HCT116 (cell line): ENCODE results near the gene TMED7. TPM values are rescaled to one million over a fixed set of nuclear protein-coding genes. Genes with fewer than 3 reads are reported as not detected.

Experiments
- ATAC-seq: fragments of 200-7000 bp; cut with Tn5 transposase; 2 replicates; pipeline ENCODE4 v1.9.1; 2020; ENCODE audit warnings: mild to moderate bottlenecking, moderate library complexity
- BruUV-seq: library from RNA; stranded (reverse); fragments of 400-500 nt; replicated peaks from 2 replicates; lab custom pipeline; 2021; lab: Mats Ljungman, UMichigan
- CTCF ChIA-PET: fragments of 300-600 bp; sonication (Branson Sonifier 250); formaldehyde crosslinking; loops from one replicate; lab custom pipeline; 2021; ENCODE audit warnings: antibody characterized with exemption; lab: Charles Lee
- POLR2A ChIA-PET: fragments of 300-600, 350-600 bp; sonication (Branson Sonifier 250); formaldehyde crosslinking; loops from one replicate; lab custom pipeline; 2021; ENCODE audit warnings: antibody characterized with exemption; lab: Charles Lee
- RAD21 ChIA-PET, 2 experiments: fragments of 300-600 bp; sonication (Branson Sonifier 250); formaldehyde crosslinking; loops; one replicate each; lab custom pipeline; 2023; ENCODE audit warnings: low total read pairs in 2 of 2; ENCODE audit not compliant: uncharacterized antibody in 2 of 2, unreplicated experiment in 2 of 2, low non-redundant PET in 1 of 2; lab: Charles Lee
- DNase-seq: peaks from one replicate; pipeline ENCODE4 v3.0.0-alpha.2; 2010; ENCODE audit warnings: low read depth, low spot score
- H2AFZ ChIP-seq: fragments of 200-600 bp; shearing (Covaris generic), sonication (generic); 2 replicates; pipeline ENCODE4 v1.6.1; 2017; ENCODE audit warnings: low read depth, mixed run types, mixed read lengths, antibody characterized with exemption, low read length; ENCODE audit not compliant: poor library complexity, severe bottlenecking
- H3K27ac ChIP-seq: 2 replicates; pipeline ENCODE4 v1.5.1; 2012; ENCODE audit warnings: low read depth, low read length
- H3K27me3 ChIP-seq: fragments of 200-600 bp; sonication (generic); 2 replicates; pipeline ENCODE4 v1.6.1; 2016; ENCODE audit warnings: mixed run types, low read length, mixed read lengths; ENCODE audit not compliant: insufficient read depth
- H3K36me3 ChIP-seq, 2 experiments: fragments of 200-500 bp in 1 of 2; fragments of 200-600 bp in 1 of 2; sonication (Bioruptor generic) in 1 of 2; sonication (generic) in 1 of 2; 2 replicates each; pipeline versions ENCODE4 v1.5.1 to v1.6.1; 2014 to 2016; ENCODE audit warnings: low read length in 2 of 2, inconsistent platforms in 1 of 2, mixed read lengths in 1 of 2, mixed run types in 1 of 2; ENCODE audit not compliant: insufficient read depth in 2 of 2, control insufficient read depth in 1 of 2
- H3K4me1 ChIP-seq, 2 experiments: fragments of 200-600 bp in 1 of 2; sonication (generic) in 1 of 2; 2 replicates each; pipeline versions ENCODE4 v1.5.1 to v1.6.1; 2012 to 2017; ENCODE audit warnings: low read length in 2 of 2, inconsistent platforms in 1 of 2, mild to moderate bottlenecking in 1 of 2, mixed read lengths in 1 of 2, mixed run types in 1 of 2, moderate library complexity in 1 of 2; ENCODE audit not compliant: insufficient read depth in 2 of 2, control insufficient read depth in 1 of 2
- H3K4me2 ChIP-seq: fragments of 200-600 bp; sonication (generic); 2 replicates; pipeline ENCODE4 v1.6.1; 2017; ENCODE audit warnings: mixed run types, low read length, mixed read lengths
- H3K4me3 ChIP-seq, 2 experiments: fragments of 200-600 bp in 1 of 2; sonication (generic) in 1 of 2; replicated peaks in 1 of 2; 2 replicates each; pipeline ENCODE4 v1.5.1; 2011 to 2016; ENCODE audit warnings: low read length in 2 of 2, control low read depth in 1 of 2, low read depth in 1 of 2, mild to moderate bottlenecking in 1 of 2, mixed read lengths in 1 of 2, mixed run types in 1 of 2
- H3K79me2 ChIP-seq: fragments of 200-600 bp; sonication (generic); 2 replicates; pipeline ENCODE4 v1.6.1; 2017; ENCODE audit warnings: mild to moderate bottlenecking, mixed run types, low read length, moderate library complexity, mixed read lengths; ENCODE audit not compliant: insufficient read depth
- H3K9ac ChIP-seq: fragments of 200-600 bp; sonication (generic); 2 replicates; pipeline ENCODE4 v1.6.1; 2016; ENCODE audit warnings: low read length, mixed read lengths
- H3K9me2 ChIP-seq: fragments of 200-600 bp; sonication (generic), shearing (Covaris generic); 2 replicates; pipeline ENCODE4 v1.6.1; 2017; ENCODE audit warnings: mixed run types, mild to moderate bottlenecking, moderate library complexity; ENCODE audit not compliant: insufficient read depth
- H3K9me3 ChIP-seq, 2 experiments: fragments of 200-500 bp in 1 of 2; fragments of 200-600 bp in 1 of 2; sonication (Bioruptor generic) in 1 of 2; sonication (generic) in 1 of 2; 2 replicates each; pipeline ENCODE4 v1.6.1; 2014 to 2017; ENCODE audit warnings: low read length in 2 of 2, mixed read lengths in 2 of 2, inconsistent platforms in 1 of 2, low read depth in 1 of 2, mild to moderate bottlenecking in 1 of 2, mixed run types in 1 of 2, moderate library complexity in 1 of 2; ENCODE audit not compliant: control insufficient read depth in 1 of 2, insufficient read depth in 1 of 2
- H4K20me1 ChIP-seq: fragments of 200-600 bp; sonication (generic), shearing (Covaris generic); 2 replicates; pipeline ENCODE4 v1.6.1; 2017; ENCODE audit warnings: mixed run types, mild to moderate bottlenecking, moderate library complexity; ENCODE audit not compliant: insufficient read depth
- ATF3 ChIP-seq: IDR thresholded peaks from 2 replicates; pipeline ENCODE4 v1.6.1; 2012
- CBX3 ChIP-seq: IDR thresholded peaks from 2 replicates; pipeline ENCODE4 v1.6.1; 2012; ENCODE audit warnings: low read depth
- CEBPB ChIP-seq: IDR thresholded peaks from 2 replicates; pipeline ENCODE4 v1.6.1; 2012; ENCODE audit warnings: low read depth
- EZH2 ChIP-seq: fragments of 200-600 bp; sonication (generic); IDR thresholded peaks from 2 replicates; pipeline ENCODE4 v1.6.1; 2017; ENCODE audit warnings: antibody characterized with exemption, mixed run types
- EZH2phosphoT487 ChIP-seq: fragments of 200-600 bp; IDR thresholded peaks from 2 replicates; pipeline ENCODE4 v1.6.1; 2018; ENCODE audit warnings: antibody characterized with exemption, borderline replicate concordance
- FOSL1 ChIP-seq: IDR thresholded peaks from 2 replicates; pipeline ENCODE4 v1.6.1; 2012; ENCODE audit warnings: low read depth
- MAX ChIP-seq: IDR thresholded peaks from 2 replicates; pipeline ENCODE4 v1.6.1; 2012
- RAD21 ChIP-seq: IDR thresholded peaks from 2 replicates; pipeline ENCODE4 v1.6.1; 2012; ENCODE audit warnings: low read depth, mild to moderate bottlenecking
- SIN3A ChIP-seq: IDR thresholded peaks from 2 replicates; pipeline ENCODE4 v1.6.1; 2012; ENCODE audit warnings: low read depth
- SP1 ChIP-seq: IDR thresholded peaks from 2 replicates; pipeline ENCODE4 v1.6.1; 2012; ENCODE audit warnings: low read depth
- SRF ChIP-seq: IDR thresholded peaks from 2 replicates; pipeline ENCODE4 v1.6.1; 2012; ENCODE audit warnings: low read depth
- ZFX ChIP-seq: fragments of 450-650 bp; IDR thresholded peaks from 2 replicates; pipeline ENCODE4 v1.6.1; 2017
- intact Hi-C: fragments of 100-400 bp; cut with micrococcal nuclease; formaldehyde crosslinking; loops from 2 replicates; pipeline ENCODE4 v1.10.0; 2022
- total RNA-seq: library from RNA; stranded (reverse); gene quantifications from one replicate; pipeline ENCODE4 v1.2.1, GENCODE V29; 2021; ENCODE audit not compliant: unreplicated experiment
- TF ChIP-seq, protein P1 (sequence below): IDR thresholded peaks from 2 replicates; pipeline ENCODE4 v1.6.1; 2012; ENCODE audit warnings: low read depth

Gene TMED7
- total RNA-seq, 1 experiment from 2014 or later = 167 TPM

- TF ChIP-seq ATF3 (no peak), SIN3A (no peak), SRF (no peak), MAX (no peak), CEBPB (no peak), SP1 (no peak), RAD21 (no peak), EZH2phosphoT487 (no peak), CBX3 (no peak), FOSL1 (no peak), EZH2 (no peak), ZFX (no peak)
- TF ChIP-seq, protein P1, sequence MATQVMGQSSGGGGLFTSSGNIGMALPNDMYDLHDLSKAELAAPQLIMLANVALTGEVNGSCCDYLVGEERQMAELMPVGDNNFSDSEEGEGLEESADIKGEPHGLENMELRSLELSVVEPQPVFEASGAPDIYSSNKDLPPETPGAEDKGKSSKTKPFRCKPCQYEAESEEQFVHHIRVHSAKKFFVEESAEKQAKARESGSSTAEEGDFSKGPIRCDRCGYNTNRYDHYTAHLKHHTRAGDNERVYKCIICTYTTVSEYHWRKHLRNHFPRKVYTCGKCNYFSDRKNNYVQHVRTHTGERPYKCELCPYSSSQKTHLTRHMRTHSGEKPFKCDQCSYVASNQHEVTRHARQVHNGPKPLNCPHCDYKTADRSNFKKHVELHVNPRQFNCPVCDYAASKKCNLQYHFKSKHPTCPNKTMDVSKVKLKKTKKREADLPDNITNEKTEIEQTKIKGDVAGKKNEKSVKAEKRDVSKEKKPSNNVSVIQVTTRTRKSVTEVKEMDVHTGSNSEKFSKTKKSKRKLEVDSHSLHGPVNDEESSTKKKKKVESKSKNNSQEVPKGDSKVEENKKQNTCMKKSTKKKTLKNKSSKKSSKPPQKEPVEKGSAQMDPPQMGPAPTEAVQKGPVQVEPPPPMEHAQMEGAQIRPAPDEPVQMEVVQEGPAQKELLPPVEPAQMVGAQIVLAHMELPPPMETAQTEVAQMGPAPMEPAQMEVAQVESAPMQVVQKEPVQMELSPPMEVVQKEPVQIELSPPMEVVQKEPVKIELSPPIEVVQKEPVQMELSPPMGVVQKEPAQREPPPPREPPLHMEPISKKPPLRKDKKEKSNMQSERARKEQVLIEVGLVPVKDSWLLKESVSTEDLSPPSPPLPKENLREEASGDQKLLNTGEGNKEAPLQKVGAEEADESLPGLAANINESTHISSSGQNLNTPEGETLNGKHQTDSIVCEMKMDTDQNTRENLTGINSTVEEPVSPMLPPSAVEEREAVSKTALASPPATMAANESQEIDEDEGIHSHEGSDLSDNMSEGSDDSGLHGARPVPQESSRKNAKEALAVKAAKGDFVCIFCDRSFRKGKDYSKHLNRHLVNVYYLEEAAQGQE = no peak
- ChIA-PET CTCF (no interaction called here), POLR2A (interaction anchor here (1.6 kb wide), 1 partner anchor 9 kb away, joined by 5 read pairs; no protein-coding TSS in a partner anchor), RAD21 (no interaction called here)
- no TSS peak for BruUV-seq
- H4K20me1 ChIP-seq = peaks cover 6% of the 10 kb centered on the region; the same call in 1 of the 2 replicates
- peak overlapping the region; percentile 72 for H3K4me2 ChIP-seq
- peaks cover 77% of the 10 kb centered on the region for H3K79me2 ChIP-seq
- H3K4me1 ChIP-seq = peaks cover 6 to 26% of the 10 kb centered on the region in 2 experiments
- H3K36me3 ChIP-seq = peaks cover 26 to 35% of the 10 kb centered on the region in 2 experiments
- DNase-seq (no peak), ATAC-seq (no peak)
- no peaks in the 10 kb centered on the region for H3K9me3 ChIP-seq
- no peak overlapping the region for H3K27ac ChIP-seq
- intact Hi-C loops = no loop called here
- H3K4me3 ChIP-seq = peak overlapping the region in 1 of 2 experiments; percentile 94; a peak in 2 of 4 replicates
- no peaks in the 10 kb centered on the region for H3K27me3 ChIP-seq
- H3K9ac ChIP-seq = peak overlapping the region; percentile 96
- no peaks in the 10 kb centered on the region for H3K9me2 ChIP-seq
- no peak overlapping the region for H2AFZ ChIP-seq
Observed at GRCh38 chr5:115623658-115624057, 2.2 kb downstream of the TMED7 start.
